Measurements from ENCODE around the gene FANCC.

The FANCC gene

GRCh38 chr9:95101326-95101725 is 216.2 kb downstream of the FANCC start:
- Histone ChIP-seq H3K27ac (ENCODE audit: low read depth, low read length) (peak overlapping the region; percentile 19), H3K4me1 (ENCODE audit: insufficient read depth, low read length) (peaks cover 41% of the 10 kb centered on the region), H3K27me3 (ENCODE audit: control insufficient read depth in 1 of 2, insufficient read depth in 2 of 2, low read length in 2 of 2) (no peaks in the 10 kb centered on the region), H3K4me3 (ENCODE audit: low read depth in 1 of 2, low read length in 2 of 2) (no peak overlapping the region), H3K9me3 (ENCODE audit: low read length) (no peaks in the 10 kb centered on the region), H3K36me3 (ENCODE audit: insufficient read depth, low read length) (peaks cover 10% of the 10 kb centered on the region), H3K9ac (ENCODE audit: low read length) (no peak overlapping the region)

- Histone ChIP-seq H3K27me3 (ENCODE audit: control insufficient read depth in 1 of 2, insufficient read depth in 2 of 2, low read length in 2 of 2) (no peaks in the 10 kb centered on the region), H3K9ac (ENCODE audit: low read length) (no peak overlapping the region), H3K4me3 (ENCODE audit: low read depth in 1 of 2, low read length in 2 of 2) (no peak overlapping the region), H3K4me1 (ENCODE audit: insufficient read depth, low read length) (peaks cover 41% of the 10 kb centered on the region), H3K27ac (ENCODE audit: low read depth, low read length) (peak overlapping the region; percentile 30), H3K36me3 (ENCODE audit: insufficient read depth, low read length) (peaks cover 12% of the 10 kb centered on the region), H3K9me3 (ENCODE audit: low read length) (no peaks in the 10 kb centered on the region)
Measured at GRCh38 chr9:95100071-95100627, 217.4 kb downstream of the FANCC start.

GRCh38 chr9:95099321-95100070 is 218.0 kb downstream of the FANCC start:
- no peaks in the 10 kb centered on the region for H3K9me3 ChIP-seq (ENCODE audit: low read length)
- H3K36me3 ChIP-seq (ENCODE audit: insufficient read depth, low read length), result peaks cover 14% of the 10 kb centered on the region
- no peak overlapping the region for H3K9ac ChIP-seq (ENCODE audit: low read length)
- H3K4me3 ChIP-seq (ENCODE audit: low read depth in 1 of 2, low read length in 2 of 2), result no peak overlapping the region
- H3K27me3 ChIP-seq (ENCODE audit: control insufficient read depth in 1 of 2, insufficient read depth in 2 of 2, low read length in 2 of 2), result no peaks in the 10 kb centered on the region
- no peak overlapping the region for H3K27ac ChIP-seq (ENCODE audit: low read depth, low read length)
- peaks cover 37% of the 10 kb centered on the region for H3K4me1 ChIP-seq (ENCODE audit: insufficient read depth, low read length)

- Histone ChIP-seq H3K4me1 (ENCODE audit: insufficient read depth, low read length) (peaks cover 33% of the 10 kb centered on the region), H3K27me3 (ENCODE audit: control insufficient read depth in 1 of 2, insufficient read depth in 2 of 2, low read length in 2 of 2) (no peaks in the 10 kb centered on the region), H3K27ac (ENCODE audit: low read depth, low read length) (no peak overlapping the region), H3K4me3 (ENCODE audit: low read depth in 1 of 2, low read length in 2 of 2) (no peak overlapping the region), H3K9me3 (ENCODE audit: low read length) (no peaks in the 10 kb centered on the region), H3K9ac (ENCODE audit: low read length) (no peak overlapping the region), H3K36me3 (ENCODE audit: insufficient read depth, low read length) (peaks cover 14% of the 10 kb centered on the region)
Measured at GRCh38 chr9:95098391-95098921, 219.1 kb downstream of the FANCC start.

- H3K27me3 ChIP-seq (ENCODE audit: control insufficient read depth in 1 of 2, insufficient read depth in 2 of 2, low read length in 2 of 2), result no peaks in the 10 kb centered on the region
- no peaks in the 10 kb centered on the region for H3K9me3 ChIP-seq (ENCODE audit: low read length)
- no peak overlapping the region for H3K9ac ChIP-seq (ENCODE audit: low read length)
- H3K4me1 ChIP-seq (ENCODE audit: insufficient read depth, low read length), result peaks cover 33% of the 10 kb centered on the region
- no peak overlapping the region for H3K27ac ChIP-seq (ENCODE audit: low read depth, low read length)
- H3K4me3 ChIP-seq (ENCODE audit: low read depth in 1 of 2, low read length in 2 of 2), result no peak overlapping the region
- H3K36me3 ChIP-seq (ENCODE audit: insufficient read depth, low read length), result peaks cover 14% of the 10 kb centered on the region
Measured at GRCh38 chr9:95097279-95097678, 220.2 kb downstream of the FANCC start.

- Histone ChIP-seq H3K9me3 (ENCODE audit: low read length) (no peaks in the 10 kb centered on the region), H3K9ac (ENCODE audit: low read length) (no peak overlapping the region), H3K4me1 (ENCODE audit: insufficient read depth, low read length) (peaks cover 33% of the 10 kb centered on the region), H3K4me3 (ENCODE audit: low read depth in 1 of 2, low read length in 2 of 2) (no peak overlapping the region), H3K27ac (ENCODE audit: low read depth, low read length) (no peak overlapping the region), H3K27me3 (ENCODE audit: control insufficient read depth in 1 of 2, insufficient read depth in 2 of 2, low read length in 2 of 2) (no peaks in the 10 kb centered on the region), H3K36me3 (ENCODE audit: insufficient read depth, low read length) (peaks cover 14% of the 10 kb centered on the region)
Measured at GRCh38 chr9:95096807-95097206, 220.7 kb downstream of the FANCC start.

GRCh38 chr9:95096381-95096780 is 221.1 kb downstream of the FANCC start:
- peaks cover 14% of the 10 kb centered on the region for H3K36me3 ChIP-seq (ENCODE audit: insufficient read depth, low read length)
- peak overlapping the region; percentile 37 for H3K27ac ChIP-seq (ENCODE audit: low read depth, low read length)
- peaks cover 33% of the 10 kb centered on the region for H3K4me1 ChIP-seq (ENCODE audit: insufficient read depth, low read length)
- no peak overlapping the region for H3K4me3 ChIP-seq (ENCODE audit: low read depth in 1 of 2, low read length in 2 of 2)
- H3K27me3 ChIP-seq (ENCODE audit: control insufficient read depth in 1 of 2, insufficient read depth in 2 of 2, low read length in 2 of 2), result no peaks in the 10 kb centered on the region
- H3K9me3 ChIP-seq (ENCODE audit: low read length), result no peaks in the 10 kb centered on the region
- no peak overlapping the region for H3K9ac ChIP-seq (ENCODE audit: low read length)

GRCh38 chr9:95095641-95096355 is 221.7 kb downstream of the FANCC start:
- Histone ChIP-seq H3K27ac (ENCODE audit: low read depth, low read length) (peak overlapping the region; percentile 37), H3K9ac (ENCODE audit: low read length) (no peak overlapping the region), H3K36me3 (ENCODE audit: insufficient read depth, low read length) (peaks cover 14% of the 10 kb centered on the region), H3K27me3 (ENCODE audit: control insufficient read depth in 1 of 2, insufficient read depth in 2 of 2, low read length in 2 of 2) (no peaks in the 10 kb centered on the region), H3K9me3 (ENCODE audit: low read length) (no peaks in the 10 kb centered on the region), H3K4me3 (ENCODE audit: low read depth in 1 of 2, low read length in 2 of 2) (no peak overlapping the region), H3K4me1 (ENCODE audit: insufficient read depth, low read length) (peaks cover 33% of the 10 kb centered on the region)

- H3K27ac ChIP-seq (ENCODE audit: low read depth, low read length), result no peak overlapping the region
- no peak overlapping the region for H3K4me3 ChIP-seq (ENCODE audit: low read depth in 1 of 2, low read length in 2 of 2)
- H3K36me3 ChIP-seq (ENCODE audit: insufficient read depth, low read length), result peaks cover 5% of the 10 kb centered on the region
- no peak overlapping the region for H3K9ac ChIP-seq (ENCODE audit: low read length)
- H3K9me3 ChIP-seq (ENCODE audit: low read length), result no peaks in the 10 kb centered on the region
- H3K4me1 ChIP-seq (ENCODE audit: insufficient read depth, low read length), result peaks cover 51% of the 10 kb centered on the region
- no peaks in the 10 kb centered on the region for H3K27me3 ChIP-seq (ENCODE audit: control insufficient read depth in 1 of 2, insufficient read depth in 2 of 2, low read length in 2 of 2)
Measured at GRCh38 chr9:95094002-95094401, 223.5 kb downstream of the FANCC start.

- H3K36me3 ChIP-seq (ENCODE audit: insufficient read depth, low read length), result peaks cover 5% of the 10 kb centered on the region
- H3K4me3 ChIP-seq (ENCODE audit: low read depth in 1 of 2, low read length in 2 of 2), result no peak overlapping the region
- no peak overlapping the region for H3K9ac ChIP-seq (ENCODE audit: low read length)
- no peaks in the 10 kb centered on the region for H3K27me3 ChIP-seq (ENCODE audit: control insufficient read depth in 1 of 2, insufficient read depth in 2 of 2, low read length in 2 of 2)
- H3K4me1 ChIP-seq (ENCODE audit: insufficient read depth, low read length), result peaks cover 55% of the 10 kb centered on the region
- no peaks in the 10 kb centered on the region for H3K9me3 ChIP-seq (ENCODE audit: low read length)
- H3K27ac ChIP-seq (ENCODE audit: low read depth, low read length), result peak overlapping the region; percentile 85
Measured at GRCh38 chr9:95093586-95093985, 223.9 kb downstream of the FANCC start.

GRCh38 chr9:95092262-95093072 is 225.0 kb downstream of the FANCC start:
- no peak overlapping the region for H3K4me3 ChIP-seq (ENCODE audit: low read depth in 1 of 2, low read length in 2 of 2)
- H3K36me3 ChIP-seq (ENCODE audit: insufficient read depth, low read length), result peaks cover 5% of the 10 kb centered on the region
- no peaks in the 10 kb centered on the region for H3K27me3 ChIP-seq (ENCODE audit: control insufficient read depth in 1 of 2, insufficient read depth in 2 of 2, low read length in 2 of 2)
- H3K9me3 ChIP-seq (ENCODE audit: low read length), result no peaks in the 10 kb centered on the region
- H3K4me1 ChIP-seq (ENCODE audit: insufficient read depth, low read length), result peaks cover 64% of the 10 kb centered on the region
- peak overlapping the region; percentile 85 for H3K27ac ChIP-seq (ENCODE audit: low read depth, low read length)
- no peak overlapping the region for H3K9ac ChIP-seq (ENCODE audit: low read length)
